Kidney (tissue), 14 donors: ENCODE measurements around the gene ACOD1. TPM values are rescaled to one million over a fixed set of nuclear protein-coding genes. Genes with fewer than 3 reads are reported as not detected.

ENCODE experiments used
- DNase-seq, 5 donors: peaks; one replicate each; pipeline ENCODE4 v3.0.0-alpha.2; 2013 to 2020
- FAIRE-seq: peaks from 2 replicates; lab custom pipeline; 2012; peaks lifted over from hg19 to GRCh38; lab: Jason Lieb, UNC
- H3K27ac ChIP-seq, 2 donors: one replicate each; pipeline ENCODE4 v1.7.0; 2013; ENCODE audit warnings: low read depth in 2 of 2, low read length in 2 of 2, inconsistent platforms in 1 of 2
- H3K27me3 ChIP-seq: one replicate; pipeline ENCODE4 v1.7.1; 2013; ENCODE audit warnings: low read length, inconsistent platforms; ENCODE audit not compliant: control insufficient read depth, insufficient read depth
- H3K36me3 ChIP-seq, 3 donors: one replicate each; pipeline versions ENCODE4 v1.7.0 to v1.7.1; 2013; ENCODE audit warnings: low read length in 3 of 3, control low read depth in 1 of 3, inconsistent platforms in 1 of 3; ENCODE audit not compliant: insufficient read depth in 3 of 3, control insufficient read depth in 2 of 3
- H3K4me1 ChIP-seq, 3 donors: one replicate each; pipeline versions ENCODE4 v1.7.0 to v1.7.1; 2013; ENCODE audit warnings: low read length in 3 of 3, inconsistent platforms in 1 of 3, low read depth in 1 of 3; ENCODE audit not compliant: control insufficient read depth in 2 of 3, insufficient read depth in 2 of 3
- H3K4me3 ChIP-seq, 3 donors: one replicate each; pipeline versions ENCODE4 v1.7.0 to v1.8.1; 2013; ENCODE audit warnings: low read length in 3 of 3, control low read depth in 1 of 3, inconsistent platforms in 1 of 3
- H3K9ac ChIP-seq, 3 donors: one replicate each; pipeline versions ENCODE4 v1.7.0 to v1.7.1; 2013; ENCODE audit warnings: low read length in 3 of 3, control low read depth in 1 of 3, inconsistent platforms in 1 of 3
- H3K9me3 ChIP-seq, 3 donors: one replicate each; pipeline versions ENCODE4 v1.7.0 to v1.7.1; 2013; ENCODE audit warnings: low read length in 3 of 3, control low read depth in 1 of 3, inconsistent platforms in 1 of 3; ENCODE audit not compliant: control insufficient read depth in 2 of 3, insufficient read depth in 1 of 3
- intact Hi-C: fragments of 100-400 bp; cut with DNase I; formaldehyde crosslinking; loops from one replicate; pipeline ENCODE4 v1.11.1; 2022
- polyA plus RNA-seq: library from polyadenylated mRNA; stranded (reverse); fragments of 350-450 nt; fragmentation: Illumina TruSeq; extraction: RNeasy Lipid Tissue Mini Kit (QIAGEN cat#74804); gene quantifications from one replicate; pipeline ENCODE4 v1.2.3, GENCODE V29; 2014; ENCODE audit warnings: low read depth, low replicate concordance; ENCODE audit not compliant: insufficient read depth
- total RNA-seq: library from RNA; stranded (reverse); fragmentation: NEBNext Ultra II Directional; extraction: Animal tissue kit (Norgen Biotek cat#: 25700); gene quantifications from one replicate; pipeline ENCODE4 v1.2.1, GENCODE V29; 2021
- TF ChIP-seq, protein P1 (sequence below): IDR thresholded peaks from 3 replicates; pipeline ENCODE4 v1.5.1; 2012; ENCODE audit warnings: mild to moderate bottlenecking, moderate library complexity, borderline replicate concordance; ENCODE audit not compliant: insufficient read depth; ENCODE audit errors: extremely low read depth
- donor health status: control.
- donor health status: control.
- donor health status: control.
- donor health status: control.
- donor health status: control.
- donor health status: DM: yes; HTN: yes; CAD: no.
- donor health status: Normal renal cell carcinoma (clear cell type).

ACOD1 gene
- total and polyA plus RNA-seq, 2 donors from 2014 or later: not detected

DNA sequence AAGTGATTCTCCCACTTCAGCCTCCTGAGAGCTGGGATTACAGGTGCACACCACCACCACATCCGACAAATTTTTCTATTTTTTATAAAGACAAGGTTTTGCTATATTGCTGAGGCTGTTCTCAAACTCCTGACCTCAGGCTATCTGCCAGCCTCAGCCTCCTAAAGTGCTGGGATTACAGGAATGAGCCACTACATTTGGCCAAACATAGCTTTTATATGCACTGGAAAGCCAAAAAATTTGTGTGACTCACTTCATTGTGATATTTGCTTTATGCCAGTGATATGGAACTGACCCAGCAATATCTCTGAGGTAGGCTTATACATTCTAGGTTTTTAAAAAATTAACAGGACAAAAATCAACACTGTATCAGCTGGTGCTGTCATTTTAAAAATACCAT is 26.8 kb upstream of the ACOD1 start:
- no peaks in the 10 kb centered on the region for H3K36me3 ChIP-seq
- H3K27ac ChIP-seq: no peak overlapping the region
- DNase-seq: no peak
- TF ChIP-seq, protein P1, sequence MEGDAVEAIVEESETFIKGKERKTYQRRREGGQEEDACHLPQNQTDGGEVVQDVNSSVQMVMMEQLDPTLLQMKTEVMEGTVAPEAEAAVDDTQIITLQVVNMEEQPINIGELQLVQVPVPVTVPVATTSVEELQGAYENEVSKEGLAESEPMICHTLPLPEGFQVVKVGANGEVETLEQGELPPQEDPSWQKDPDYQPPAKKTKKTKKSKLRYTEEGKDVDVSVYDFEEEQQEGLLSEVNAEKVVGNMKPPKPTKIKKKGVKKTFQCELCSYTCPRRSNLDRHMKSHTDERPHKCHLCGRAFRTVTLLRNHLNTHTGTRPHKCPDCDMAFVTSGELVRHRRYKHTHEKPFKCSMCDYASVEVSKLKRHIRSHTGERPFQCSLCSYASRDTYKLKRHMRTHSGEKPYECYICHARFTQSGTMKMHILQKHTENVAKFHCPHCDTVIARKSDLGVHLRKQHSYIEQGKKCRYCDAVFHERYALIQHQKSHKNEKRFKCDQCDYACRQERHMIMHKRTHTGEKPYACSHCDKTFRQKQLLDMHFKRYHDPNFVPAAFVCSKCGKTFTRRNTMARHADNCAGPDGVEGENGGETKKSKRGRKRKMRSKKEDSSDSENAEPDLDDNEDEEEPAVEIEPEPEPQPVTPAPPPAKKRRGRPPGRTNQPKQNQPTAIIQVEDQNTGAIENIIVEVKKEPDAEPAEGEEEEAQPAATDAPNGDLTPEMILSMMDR: no peak
- intact Hi-C loops: no loop called here
- H3K27me3 ChIP-seq: no peaks in the 10 kb centered on the region
- no peak overlapping the region for H3K4me3 ChIP-seq
- no peaks in the 10 kb centered on the region for H3K9me3 ChIP-seq
- H3K9ac ChIP-seq: no peak overlapping the region
- no peak for FAIRE-seq
- no peaks in the 10 kb centered on the region for H3K4me1 ChIP-seq

GRCh38 chr13:76925115-76925514 is 23.2 kb upstream of the ACOD1 start:
- Histone ChIP-seq H3K4me1 (no peaks in the 10 kb centered on the region), H3K27ac (no peak overlapping the region), H3K9ac (no peak overlapping the region), H3K4me3 (no peak overlapping the region), H3K36me3 (no peaks in the 10 kb centered on the region), H3K27me3 (no peaks in the 10 kb centered on the region), H3K9me3 (no peaks in the 10 kb centered on the region)
- DNase-seq: no peak
- intact Hi-C loops: no loop called here
- TF ChIP-seq, protein P1: no peak
- FAIRE-seq: no peak

GRCh38 chr13:76927955-76928354 is 20.4 kb upstream of the ACOD1 start:
- intact Hi-C loops: no loop called here
- no peak for FAIRE-seq
- no peaks in the 10 kb centered on the region for H3K4me1 ChIP-seq
- no peak for DNase-seq
- H3K36me3 ChIP-seq: no peaks in the 10 kb centered on the region
- H3K27ac ChIP-seq: no peak overlapping the region
- H3K4me3 ChIP-seq: no peak overlapping the region
- no peak overlapping the region for H3K9ac ChIP-seq
- no peaks in the 10 kb centered on the region for H3K27me3 ChIP-seq
- TF ChIP-seq, protein P1: no peak
- H3K9me3 ChIP-seq: peaks cover 0 to 12% (median 0%) of the 10 kb centered on the region in 3 donors

GRCh38 chr13:76928456-76928855 is 19.9 kb upstream of the ACOD1 start:
- no peak for DNase-seq
- H3K36me3 ChIP-seq: no peaks in the 10 kb centered on the region
- intact Hi-C loops: no loop called here
- TF ChIP-seq, protein P1: no peak
- no peak overlapping the region for H3K9ac ChIP-seq
- no peaks in the 10 kb centered on the region for H3K4me1 ChIP-seq
- H3K9me3 ChIP-seq: peaks cover 0 to 12% (median 0%) of the 10 kb centered on the region in 3 donors
- no peaks in the 10 kb centered on the region for H3K27me3 ChIP-seq
- no peak overlapping the region for H3K27ac ChIP-seq
- H3K4me3 ChIP-seq: no peak overlapping the region
- FAIRE-seq: no peak
